Left ventricle myocardium inferior (tissue), 1 donor: Measurements from ENCODE around the gene DPM3. TPM values are rescaled to one million over a fixed set of nuclear protein-coding genes. Genes with fewer than 3 reads are reported as not detected.
"Not testable (repeated sequence)": the region's sequence is repeated elsewhere in the genome, so short reads cannot be mapped to it uniquely, and the experiment has no call there.

Source experiments
- DNase-seq: peaks from one replicate; pipeline ENCODE4 v3.0.0-alpha.2; 2020
- H3K27ac ChIP-seq: fragments of 200-600 bp; replicated peaks from 2 replicates; pipeline ENCODE4 v1.8.0; 2021
- H3K27me3 ChIP-seq: fragments of 200-600 bp; 2 replicates; pipeline ENCODE4 v1.8.0; 2021; ENCODE audit warnings: low read depth
- H3K36me3 ChIP-seq: fragments of 200-600 bp; 2 replicates; pipeline ENCODE4 v1.8.0; 2021
- H3K4me1 ChIP-seq: fragments of 200-600 bp; 2 replicates; pipeline ENCODE4 v1.8.0; 2021
- H3K4me3 ChIP-seq: fragments of 200-600 bp; 2 replicates; pipeline ENCODE4 v1.8.0; 2021; ENCODE audit warnings: mild to moderate bottlenecking, moderate library complexity
- H3K9me3 ChIP-seq: fragments of 200-600 bp; replicated peaks from 2 replicates; pipeline ENCODE4 v1.8.0; 2021
- intact Hi-C: fragments of 100-400 bp; cut with micrococcal nuclease; formaldehyde crosslinking; loops from one replicate; pipeline ENCODE4 v1.11.0; 2022
- total RNA-seq: library from RNA; stranded (reverse); fragmentation: NEBNext Ultra II Directional; extraction: Animal tissue kit (Norgen Biotek cat#: 25700); gene quantifications from one replicate; pipeline ENCODE4 v1.2.1, GENCODE V29; 2021
- TF ChIP-seq, protein P1 (sequence below): fragments of 200-600 bp; IDR thresholded peaks from 2 replicates; pipeline ENCODE4 v1.8.0; 2021; ENCODE audit warnings: antibody characterized with exemption, mild to moderate bottlenecking, borderline replicate concordance
- donor health status: DM: no; HTN: yes; CAD: no; lungs with severe emphysema.

Gene DPM3
- total RNA-seq, 1 donor from 2014 or later: 54.5 TPM

DNA sequence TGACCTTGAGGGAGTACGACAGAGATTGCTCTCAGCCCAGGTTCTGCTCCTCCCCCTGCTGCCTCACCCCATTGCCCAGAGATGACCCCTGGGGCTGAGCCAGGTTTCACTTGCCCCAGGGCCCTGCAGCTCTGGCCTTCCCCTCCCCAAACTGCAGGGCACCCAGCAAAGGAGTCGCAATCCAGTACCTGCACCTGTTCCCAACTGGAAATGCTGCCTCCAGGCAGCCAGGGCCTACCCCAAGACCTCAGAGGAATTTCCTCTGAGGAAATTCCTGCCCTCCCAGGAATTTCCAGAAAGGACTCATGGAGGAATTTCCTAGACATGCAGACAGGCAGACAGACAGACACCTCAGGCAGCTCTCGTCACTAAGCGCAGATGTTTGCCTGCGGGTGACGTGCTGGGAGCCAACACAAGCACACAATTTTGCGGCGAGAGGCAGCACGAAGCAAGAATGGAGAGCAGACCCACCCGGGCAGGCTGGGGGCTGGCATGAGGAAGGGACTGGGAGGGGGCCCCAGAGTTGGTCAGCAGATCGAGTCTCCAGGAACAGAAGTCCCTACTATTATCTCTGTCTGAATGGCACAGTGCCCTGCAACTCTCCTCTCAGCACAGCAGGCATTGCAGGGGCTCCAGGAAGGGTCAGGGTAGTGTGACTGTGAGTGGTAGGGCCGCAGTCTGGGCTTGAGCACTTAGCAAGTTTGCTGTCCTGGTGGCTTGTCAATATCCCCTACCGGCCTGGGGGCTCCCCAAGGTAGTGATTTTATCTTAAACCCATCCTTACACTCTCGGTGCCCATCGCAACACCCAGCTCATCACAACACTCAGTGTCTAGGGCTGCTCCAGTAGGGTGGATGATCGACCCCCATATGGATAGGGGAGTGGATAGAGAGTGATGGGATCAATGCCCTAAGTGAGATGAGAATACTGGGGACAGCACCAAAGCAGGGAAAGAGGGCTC lies 15.5 kb downstream of the DPM3 start:
- TF ChIP-seq, protein P1, sequence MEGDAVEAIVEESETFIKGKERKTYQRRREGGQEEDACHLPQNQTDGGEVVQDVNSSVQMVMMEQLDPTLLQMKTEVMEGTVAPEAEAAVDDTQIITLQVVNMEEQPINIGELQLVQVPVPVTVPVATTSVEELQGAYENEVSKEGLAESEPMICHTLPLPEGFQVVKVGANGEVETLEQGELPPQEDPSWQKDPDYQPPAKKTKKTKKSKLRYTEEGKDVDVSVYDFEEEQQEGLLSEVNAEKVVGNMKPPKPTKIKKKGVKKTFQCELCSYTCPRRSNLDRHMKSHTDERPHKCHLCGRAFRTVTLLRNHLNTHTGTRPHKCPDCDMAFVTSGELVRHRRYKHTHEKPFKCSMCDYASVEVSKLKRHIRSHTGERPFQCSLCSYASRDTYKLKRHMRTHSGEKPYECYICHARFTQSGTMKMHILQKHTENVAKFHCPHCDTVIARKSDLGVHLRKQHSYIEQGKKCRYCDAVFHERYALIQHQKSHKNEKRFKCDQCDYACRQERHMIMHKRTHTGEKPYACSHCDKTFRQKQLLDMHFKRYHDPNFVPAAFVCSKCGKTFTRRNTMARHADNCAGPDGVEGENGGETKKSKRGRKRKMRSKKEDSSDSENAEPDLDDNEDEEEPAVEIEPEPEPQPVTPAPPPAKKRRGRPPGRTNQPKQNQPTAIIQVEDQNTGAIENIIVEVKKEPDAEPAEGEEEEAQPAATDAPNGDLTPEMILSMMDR: no peak
- Histone ChIP-seq H3K4me3 (no peak overlapping the region), H3K9me3 (no peaks in the 10 kb centered on the region), H3K27ac (peak overlapping the region; percentile 62), H3K4me1 (peaks cover 57% of the 10 kb centered on the region), H3K36me3 (no peaks in the 10 kb centered on the region), H3K27me3 (no peaks in the 10 kb centered on the region)
- DNase-seq: no peak
- intact Hi-C loops: loop anchor here (5.0 kb wide), 1 partner anchor 32 kb away; no protein-coding TSS in a partner anchor

DNA sequence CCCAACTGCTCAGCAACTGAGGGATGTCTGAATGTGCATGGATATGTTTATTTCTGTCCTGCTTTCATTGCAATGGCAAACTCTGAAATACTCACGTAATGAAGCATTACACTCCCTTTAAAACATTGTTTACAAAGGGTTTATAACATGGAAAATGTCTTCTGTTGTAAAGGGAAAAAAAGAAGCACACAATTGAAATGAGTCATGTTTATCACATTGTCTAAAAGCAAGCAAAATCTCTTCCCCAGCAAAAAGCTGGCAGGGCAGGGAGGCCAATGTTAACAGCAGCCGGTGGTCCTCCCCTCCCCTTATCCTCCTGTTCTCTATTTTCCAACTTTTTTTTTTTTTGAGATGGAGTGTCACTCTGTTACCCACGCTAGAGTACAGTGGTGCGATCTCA lies 16.5 kb downstream of the DPM3 start:
- Histone ChIP-seq H3K4me3 (no peak overlapping the region), H3K4me1 (peaks cover 48% of the 10 kb centered on the region), H3K9me3 (no peaks in the 10 kb centered on the region), H3K27ac (peak overlapping the region; percentile 62), H3K36me3 (no peaks in the 10 kb centered on the region), H3K27me3 (no peaks in the 10 kb centered on the region)
- DNase-seq: no peak
- intact Hi-C loops: no loop called here
- TF ChIP-seq, protein P1: no peak

DNA sequence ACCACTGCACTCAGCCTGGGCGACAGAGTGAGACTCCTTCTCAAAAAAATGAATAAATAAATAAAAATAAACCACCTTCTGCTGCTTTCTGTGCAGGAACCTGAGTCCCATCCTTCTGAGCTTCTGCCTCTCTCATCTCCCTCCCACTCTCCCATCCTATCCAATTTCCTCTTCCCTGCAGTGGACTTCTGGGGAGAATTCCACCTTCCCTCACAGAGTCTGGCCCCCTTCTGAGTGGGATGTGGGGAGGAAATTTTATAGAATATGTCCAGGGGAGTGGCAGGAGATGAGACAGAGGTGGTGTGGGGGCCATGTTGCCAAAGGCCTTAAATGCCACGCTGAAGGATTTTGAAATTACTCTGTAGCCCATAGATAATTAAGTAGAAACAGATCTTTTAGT lies 18.0 kb downstream of the DPM3 start:
- no peak overlapping the region for H3K4me3 ChIP-seq
- TF ChIP-seq, protein P1: no peak
- no peak overlapping the region for H3K27ac ChIP-seq
- no peak for DNase-seq
- H3K27me3 ChIP-seq: no peaks in the 10 kb centered on the region
- H3K4me1 ChIP-seq: peaks cover 34% of the 10 kb centered on the region
- no peaks in the 10 kb centered on the region for H3K9me3 ChIP-seq
- intact Hi-C loops: no loop called here
- H3K36me3 ChIP-seq: no peaks in the 10 kb centered on the region

DNA sequence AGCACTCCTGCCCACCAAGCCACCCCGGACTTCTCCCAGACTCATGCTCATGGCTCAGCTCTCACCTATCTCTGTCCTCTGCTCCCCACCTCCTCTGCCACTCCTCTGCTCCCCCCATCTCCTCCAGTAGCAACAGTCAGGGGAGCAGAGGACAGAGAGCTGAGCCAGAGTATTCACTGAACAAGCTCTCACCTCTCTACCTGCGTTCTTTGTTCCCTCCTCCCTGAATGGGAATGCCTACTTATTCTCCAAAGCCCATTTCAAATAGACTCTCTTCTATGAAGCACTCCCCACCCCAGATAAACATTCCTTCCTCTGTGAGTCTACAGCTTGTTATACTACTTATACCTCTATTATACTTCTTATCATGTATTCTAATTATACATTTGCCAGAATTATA lies 19.1 kb downstream of the DPM3 start:
- Histone ChIP-seq H3K27me3 (no peaks in the 10 kb centered on the region), H3K4me1 (peaks cover 23% of the 10 kb centered on the region), H3K27ac (no peak overlapping the region), H3K4me3 (no peak overlapping the region), H3K36me3 (no peaks in the 10 kb centered on the region), H3K9me3 (no peaks in the 10 kb centered on the region)
- TF ChIP-seq, protein P1: no peak
- no peak for DNase-seq
- intact Hi-C loops: no loop called here

DNA sequence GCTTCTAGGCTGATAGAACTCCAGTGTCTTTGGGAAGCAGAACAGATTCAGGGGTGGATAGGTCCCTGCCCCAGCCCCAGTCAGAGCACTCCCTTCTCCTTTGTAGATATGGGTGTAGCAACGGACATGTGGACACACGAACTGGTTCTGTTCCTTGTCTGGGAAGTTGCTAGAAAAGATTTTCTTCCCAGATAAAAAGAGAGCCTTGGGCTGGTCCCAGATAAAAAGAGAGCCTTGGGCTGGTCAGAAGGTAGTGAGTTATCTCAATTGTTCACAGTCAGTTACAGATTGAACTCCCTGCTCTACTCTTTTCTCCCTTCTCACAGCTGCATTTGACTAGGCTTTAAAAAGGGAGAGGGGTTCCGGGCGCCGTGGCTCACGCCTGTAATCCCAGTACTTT lies 20.1 kb downstream of the DPM3 start:
- Histone ChIP-seq H3K36me3 (no peaks in the 10 kb centered on the region), H3K4me1 (peaks cover 13% of the 10 kb centered on the region)
- intact Hi-C loops: no loop called here

DNA sequence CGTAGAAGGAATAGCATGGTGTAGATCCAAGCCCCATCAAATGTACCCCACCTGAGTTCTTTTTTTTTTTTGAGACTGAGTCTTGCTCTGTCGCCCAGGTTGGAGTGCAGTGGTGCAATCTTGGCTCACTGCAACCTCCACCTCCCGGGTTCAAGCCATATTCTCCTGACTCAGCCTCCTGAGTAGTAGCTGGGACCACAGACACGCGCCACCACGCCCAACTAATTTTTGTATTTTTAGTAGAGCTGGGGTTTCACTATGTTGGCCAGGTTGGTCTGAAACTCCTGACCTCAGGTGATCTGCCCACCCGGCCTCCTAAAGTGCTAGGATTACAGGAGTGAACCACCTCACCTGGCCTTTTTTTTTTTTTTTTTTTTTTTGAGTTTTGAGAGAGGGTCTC lies 22.2 kb downstream of the DPM3 start:
- H3K4me1 ChIP-seq, H3K27me3 ChIP-seq, H3K36me3 ChIP-seq, H3K4me3 ChIP-seq, H3K27ac ChIP-seq, DNase-seq, H3K9me3 ChIP-seq, intact Hi-C loops: not testable (repeated sequence)

More for the DNA sequence above, 20.1 kb downstream of the DPM3 start:
- Histone ChIP-seq H3K27ac (no peak overlapping the region), H3K9me3 (no peaks in the 10 kb centered on the region), H3K27me3 (no peaks in the 10 kb centered on the region), H3K4me3 (no peak overlapping the region)
- DNase-seq: no peak
- TF ChIP-seq, protein P1: no peak
